ENCODE data around the gene ZNF613. TPM values are rescaled to one million over a fixed set of nuclear protein-coding genes. Genes with fewer than 3 reads are reported as not detected.
"Not testable (repeated sequence)": the region's sequence is repeated elsewhere in the genome, so short reads cannot be mapped to it uniquely, and the experiment has no call there.

Gene ZNF613
- total RNA-seq, 1 donor from 2014 or later, result 5.8 TPM

DNA sequence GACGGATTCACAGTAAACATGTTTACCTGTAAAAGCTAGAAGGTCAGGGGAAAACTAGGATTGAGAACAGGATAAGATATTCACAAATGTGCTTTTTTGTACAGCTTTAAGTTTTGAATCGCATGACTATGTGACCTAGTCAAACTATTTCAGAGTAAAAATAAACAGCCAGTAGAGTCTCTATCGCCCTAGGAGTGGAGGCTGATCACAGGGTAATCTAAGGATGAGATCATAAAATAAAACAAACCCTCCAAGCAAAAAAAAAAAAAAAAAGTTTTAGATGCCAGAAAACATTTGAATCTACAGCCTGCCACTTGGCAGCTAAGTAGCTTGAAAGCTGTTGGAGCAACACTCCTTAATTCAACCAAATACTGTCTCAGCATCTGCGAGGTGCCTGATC lies 32.5 kb downstream of the ZNF613 start:
- no peaks in the 10 kb centered on the region for H3K27me3 ChIP-seq (ENCODE audit: control insufficient read depth, insufficient read depth, low read length)
- TF ChIP-seq, protein P1, sequence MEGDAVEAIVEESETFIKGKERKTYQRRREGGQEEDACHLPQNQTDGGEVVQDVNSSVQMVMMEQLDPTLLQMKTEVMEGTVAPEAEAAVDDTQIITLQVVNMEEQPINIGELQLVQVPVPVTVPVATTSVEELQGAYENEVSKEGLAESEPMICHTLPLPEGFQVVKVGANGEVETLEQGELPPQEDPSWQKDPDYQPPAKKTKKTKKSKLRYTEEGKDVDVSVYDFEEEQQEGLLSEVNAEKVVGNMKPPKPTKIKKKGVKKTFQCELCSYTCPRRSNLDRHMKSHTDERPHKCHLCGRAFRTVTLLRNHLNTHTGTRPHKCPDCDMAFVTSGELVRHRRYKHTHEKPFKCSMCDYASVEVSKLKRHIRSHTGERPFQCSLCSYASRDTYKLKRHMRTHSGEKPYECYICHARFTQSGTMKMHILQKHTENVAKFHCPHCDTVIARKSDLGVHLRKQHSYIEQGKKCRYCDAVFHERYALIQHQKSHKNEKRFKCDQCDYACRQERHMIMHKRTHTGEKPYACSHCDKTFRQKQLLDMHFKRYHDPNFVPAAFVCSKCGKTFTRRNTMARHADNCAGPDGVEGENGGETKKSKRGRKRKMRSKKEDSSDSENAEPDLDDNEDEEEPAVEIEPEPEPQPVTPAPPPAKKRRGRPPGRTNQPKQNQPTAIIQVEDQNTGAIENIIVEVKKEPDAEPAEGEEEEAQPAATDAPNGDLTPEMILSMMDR (IDR thresholded peaks at IDR 0.05; ENCODE audit: insufficient read depth, low read length, poor library complexity, severe bottlenecking), result no peak
- H3K36me3 ChIP-seq (ENCODE audit: control insufficient read depth, insufficient read depth, low read length), result no peaks in the 10 kb centered on the region
- DNase-seq (ENCODE audit: low read depth), result no peak
- no peak overlapping the region for H3K4me3 ChIP-seq (ENCODE audit: low read depth, low read length)

DNA sequence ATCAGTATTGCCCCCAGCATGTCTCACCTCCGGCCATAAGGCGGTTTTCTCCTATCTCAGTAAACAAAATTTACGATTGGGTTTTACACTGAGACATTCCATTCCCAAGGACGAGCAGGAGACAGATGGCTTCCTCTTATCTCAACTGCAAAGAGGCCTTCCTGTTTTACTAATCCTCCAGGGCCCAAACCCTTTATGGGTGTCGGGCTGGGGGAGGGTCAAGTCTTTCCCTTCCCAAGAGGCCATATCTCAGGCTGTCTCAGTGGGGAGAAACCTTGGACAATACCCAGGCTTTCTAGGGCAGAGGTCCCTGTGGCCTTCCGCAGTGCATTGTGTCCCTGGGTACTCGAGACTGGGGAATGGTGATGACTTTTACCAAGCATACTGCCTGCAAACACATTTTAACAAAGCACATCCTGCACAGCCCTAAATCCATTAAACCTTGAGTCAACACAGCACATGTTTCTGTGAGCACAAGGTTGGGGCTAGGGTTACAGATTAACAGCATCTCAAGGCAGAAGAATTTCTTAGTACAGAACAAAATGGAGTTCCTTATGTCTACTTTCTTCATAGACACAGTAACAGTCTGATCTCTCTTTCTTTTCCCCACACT lies 33.5 kb downstream of the ZNF613 start:
- not testable (repeated sequence) for H3K4me3 ChIP-seq (ENCODE audit: low read depth, low read length); DNase-seq (ENCODE audit: low read depth)

DNA sequence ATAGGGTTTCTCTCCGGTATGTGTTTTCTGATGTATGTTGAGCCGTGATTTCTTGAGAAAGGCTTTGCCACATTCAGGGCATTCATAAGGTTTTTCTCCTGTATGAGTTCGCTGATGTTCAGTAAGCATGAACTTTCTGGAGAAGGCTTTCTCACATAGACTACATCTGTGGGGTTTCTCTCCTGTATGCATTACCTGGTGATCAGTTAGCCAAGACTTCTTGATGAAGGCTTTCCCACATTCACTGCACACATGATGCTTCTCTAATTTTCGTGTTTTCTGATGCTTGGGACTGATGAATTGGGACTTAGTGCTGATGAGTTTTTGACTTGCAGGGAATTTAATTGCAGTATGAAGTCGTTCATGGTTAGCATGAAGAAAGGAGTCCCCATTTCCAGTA lies 38.3 kb downstream of the ZNF613 start:
- TF ChIP-seq, protein P1 (IDR thresholded peaks at IDR 0.05; ENCODE audit: insufficient read depth, low read length, poor library complexity, severe bottlenecking), result no peak
- Histone ChIP-seq H3K27me3 (ENCODE audit: control insufficient read depth, insufficient read depth, low read length) (no peaks in the 10 kb centered on the region), H3K4me3 (ENCODE audit: low read depth, low read length) (no peak overlapping the region), H3K36me3 (ENCODE audit: control insufficient read depth, insufficient read depth, low read length) (peaks cover 5% of the 10 kb centered on the region)
- DNase-seq (ENCODE audit: low read depth), result no peak

More for the DNA sequence above, 33.5 kb downstream of the ZNF613 start:
- not testable (repeated sequence) for H3K36me3 ChIP-seq (ENCODE audit: control insufficient read depth, insufficient read depth, low read length); H3K27me3 ChIP-seq (ENCODE audit: control insufficient read depth, insufficient read depth, low read length)

DNA sequence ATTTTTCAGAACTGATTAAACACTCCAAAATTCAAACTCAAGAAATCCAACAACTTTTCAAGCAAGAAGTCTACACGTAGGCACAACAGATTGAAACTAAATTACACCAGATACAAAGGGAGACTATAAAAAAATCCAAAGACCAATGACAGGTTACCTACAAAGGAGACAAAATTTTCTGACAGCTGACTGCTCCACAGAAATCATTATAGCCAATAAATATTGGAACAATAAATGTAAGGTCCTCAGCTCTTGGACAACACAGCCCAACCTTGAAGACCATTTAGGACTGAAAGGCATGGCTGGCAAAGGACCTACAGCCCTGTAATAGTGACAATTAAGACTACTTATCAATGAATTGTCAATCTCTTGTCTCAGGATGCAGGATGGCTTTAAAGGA lies 43.4 kb downstream of the ZNF613 start:
- TF ChIP-seq, protein P1 (IDR thresholded peaks at IDR 0.05; ENCODE audit: insufficient read depth, low read length, poor library complexity, severe bottlenecking), result no peak
- Histone ChIP-seq H3K36me3 (ENCODE audit: control insufficient read depth, insufficient read depth, low read length) (peaks cover under 1% of the 10 kb centered on the region), H3K27me3 (ENCODE audit: control insufficient read depth, insufficient read depth, low read length) (no peaks in the 10 kb centered on the region), H3K4me3 (ENCODE audit: low read depth, low read length) (no peak overlapping the region)
- no peak for DNase-seq (ENCODE audit: low read depth)

DNA sequence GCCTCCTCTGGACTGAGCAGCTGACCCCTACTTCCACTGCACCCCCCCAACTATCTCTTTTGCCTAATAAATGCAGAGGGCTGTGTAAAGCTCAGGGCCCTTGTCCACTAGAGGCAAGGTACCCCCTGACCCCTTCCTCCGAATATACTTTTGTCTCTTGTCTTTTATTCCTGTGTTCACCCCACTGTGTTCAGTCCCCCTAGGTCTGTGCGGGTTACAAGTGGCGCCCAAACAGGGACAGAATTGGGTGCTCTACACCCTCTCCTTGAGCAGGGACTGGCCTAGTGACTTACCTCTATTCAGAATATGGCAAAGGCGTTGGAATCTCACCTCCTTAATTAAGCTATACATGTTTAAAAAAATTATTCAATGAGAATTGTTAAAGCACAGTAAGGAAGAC lies 44.4 kb downstream of the ZNF613 start:
- Histone ChIP-seq H3K4me3 (ENCODE audit: low read depth, low read length) (no peak overlapping the region), H3K27me3 (ENCODE audit: control insufficient read depth, insufficient read depth, low read length) (no peaks in the 10 kb centered on the region), H3K36me3 (ENCODE audit: control insufficient read depth, insufficient read depth, low read length) (no peaks in the 10 kb centered on the region)
- TF ChIP-seq, protein P1 (IDR thresholded peaks at IDR 0.05; ENCODE audit: insufficient read depth, low read length, poor library complexity, severe bottlenecking), result no peak
- DNase-seq (ENCODE audit: low read depth), result no peak

DNA sequence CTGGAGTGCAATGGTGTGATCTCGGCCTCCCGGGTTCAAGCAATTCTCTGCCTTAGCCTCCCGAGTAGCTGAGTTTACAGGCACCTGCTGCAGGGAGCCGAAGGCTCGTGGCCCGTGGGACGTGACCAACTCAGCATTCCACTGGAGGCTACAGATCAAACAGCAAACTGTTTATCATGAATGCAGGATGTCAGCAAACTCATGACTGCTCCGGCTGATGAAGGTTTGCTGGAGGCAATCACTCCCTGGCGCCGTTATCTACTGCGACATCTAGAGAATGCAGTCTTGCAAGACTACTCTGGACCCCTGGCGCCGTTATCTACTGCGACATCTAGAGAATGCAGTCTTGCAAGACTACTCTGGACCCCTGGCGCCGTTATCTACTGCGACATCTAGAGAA lies 48.5 kb downstream of the ZNF613 start:
- H3K27me3 ChIP-seq (ENCODE audit: control insufficient read depth, insufficient read depth, low read length); H3K4me3 ChIP-seq (ENCODE audit: low read depth, low read length): not testable (repeated sequence)

DNA sequence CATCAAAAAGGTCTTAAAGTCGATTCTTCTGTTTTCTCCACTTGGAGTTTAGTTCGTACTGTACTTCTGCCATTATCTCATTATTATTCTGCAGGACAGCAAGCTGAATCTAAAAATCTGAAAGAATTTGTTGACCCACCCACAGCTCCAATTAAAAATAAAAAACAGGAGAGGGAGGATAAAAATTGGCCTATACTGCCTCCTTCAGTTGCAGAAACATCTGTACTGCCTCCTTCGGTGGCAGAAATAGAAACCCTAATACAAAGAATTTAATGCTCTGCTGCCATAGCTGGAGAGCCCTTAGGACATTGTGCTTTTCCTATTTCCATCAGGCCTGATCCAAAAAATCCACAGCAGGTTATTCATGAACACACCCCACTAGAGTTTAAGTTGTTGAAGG lies 49.6 kb downstream of the ZNF613 start:
- Histone ChIP-seq H3K4me3 (ENCODE audit: low read depth, low read length) (no peak overlapping the region), H3K27me3 (ENCODE audit: control insufficient read depth, insufficient read depth, low read length) (no peaks in the 10 kb centered on the region), H3K36me3 (ENCODE audit: control insufficient read depth, insufficient read depth, low read length) (no peaks in the 10 kb centered on the region)
- TF ChIP-seq, protein P1 (IDR thresholded peaks at IDR 0.05; ENCODE audit: insufficient read depth, low read length, poor library complexity, severe bottlenecking), result no peak
- no peak for DNase-seq (ENCODE audit: low read depth)

More for the DNA sequence above, 48.5 kb downstream of the ZNF613 start:
- not testable (repeated sequence) for H3K36me3 ChIP-seq (ENCODE audit: control insufficient read depth, insufficient read depth, low read length); DNase-seq (ENCODE audit: low read depth)

All from kidney epithelial cell (primary cell).